Measurements from ENCODE around the gene RBBP8NL. TPM values are rescaled to one million over a fixed set of nuclear protein-coding genes. Genes with fewer than 3 reads are reported as not detected.

RBBP8NL gene
- total and polyA plus RNA-seq, 9 of the 15 experiments (the other 6 are each of a cell fraction or from before 2014, with no cell fraction given) = not detected

DNA sequence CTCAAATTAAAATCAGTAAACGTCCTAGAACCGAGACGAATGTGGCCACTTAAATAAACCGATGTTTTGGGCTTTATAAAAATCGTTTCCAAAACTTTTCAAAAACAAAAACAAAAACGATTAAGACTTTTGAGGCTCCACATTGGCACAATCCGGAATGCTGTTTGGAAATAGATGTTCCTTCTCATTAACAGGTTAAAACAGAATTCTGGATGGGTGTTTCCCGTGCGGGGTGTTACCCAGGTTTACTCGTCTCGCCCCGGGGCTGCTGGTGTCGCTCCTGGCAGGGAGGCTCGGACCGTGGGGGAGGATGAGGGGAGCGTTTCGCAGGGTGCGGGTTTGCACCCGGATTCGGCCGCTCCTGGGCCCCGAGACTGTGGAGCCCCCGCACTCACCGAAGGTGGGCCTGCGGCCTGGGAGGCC, 47.3 kb upstream of the RBBP8NL start (continued):
- TF ChIP-seq, protein P1, sequence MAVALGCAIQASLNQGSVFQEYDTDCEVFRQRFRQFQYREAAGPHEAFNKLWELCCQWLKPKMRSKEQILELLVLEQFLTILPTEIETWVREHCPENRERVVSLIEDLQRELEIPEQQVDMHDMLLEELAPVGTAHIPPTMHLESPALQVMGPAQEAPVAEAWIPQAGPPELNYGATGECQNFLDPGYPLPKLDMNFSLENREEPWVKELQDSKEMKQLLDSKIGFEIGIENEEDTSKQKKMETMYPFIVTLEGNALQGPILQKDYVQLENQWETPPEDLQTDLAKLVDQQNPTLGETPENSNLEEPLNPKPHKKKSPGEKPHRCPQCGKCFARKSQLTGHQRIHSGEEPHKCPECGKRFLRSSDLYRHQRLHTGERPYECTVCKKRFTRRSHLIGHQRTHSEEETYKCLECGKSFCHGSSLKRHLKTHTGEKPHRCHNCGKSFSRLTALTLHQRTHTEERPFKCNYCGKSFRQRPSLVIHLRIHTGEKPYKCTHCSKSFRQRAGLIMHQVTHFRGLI (CRISPR knock-in tag; IDR thresholded peaks at IDR 0.05) = no peak
- TF ChIP-seq ZBTB11 (CRISPR knock-in tag; IDR thresholded peaks at IDR 0.05) = no peak
- no peak for TF ChIP-seq ZNF311 (CRISPR knock-in tag; IDR thresholded peaks at IDR 0.05)
- no peak for TF ChIP-seq ZNF354B (CRISPR knock-in tag; IDR thresholded peaks at IDR 0.05)

Data from K562 (cell line).